Lower lobe of right lung (tissue), 2 donors: Measurements from ENCODE around the gene METTL15. TPM values are rescaled to one million over a fixed set of nuclear protein-coding genes. Genes with fewer than 3 reads are reported as not detected.
"Not testable (repeated sequence)": the region's sequence is repeated elsewhere in the genome, so short reads cannot be mapped to it uniquely, and the experiment has no call there.

Experiments
- ATAC-seq, 2 donors: fragments of 200-7000 bp; cut with Tn5 transposase; one replicate each; pipeline ENCODE4 v1.9.1; 2020 to 2022; ENCODE audit warnings: mild to moderate bottlenecking in 2 of 2, moderate library complexity in 2 of 2
- DNase-seq: peaks from one replicate; pipeline ENCODE4 v3.0.0-alpha.2; 2020
- H3K27ac ChIP-seq: fragments of 200-600 bp; one replicate; pipeline ENCODE4 v1.8.0; 2022
- H3K27me3 ChIP-seq: fragments of 200-600 bp; one replicate; pipeline ENCODE4 v1.8.0; 2022; ENCODE audit warnings: low read depth
- H3K36me3 ChIP-seq: fragments of 200-600 bp; one replicate; pipeline ENCODE4 v1.8.0; 2022; ENCODE audit warnings: mild to moderate bottlenecking
- H3K4me1 ChIP-seq: fragments of 200-600 bp; one replicate; pipeline ENCODE4 v1.8.0; 2022
- H3K4me3 ChIP-seq: fragments of 200-600 bp; one replicate; pipeline ENCODE4 v1.8.0; 2022; ENCODE audit warnings: mild to moderate bottlenecking
- H3K9me3 ChIP-seq: fragments of 200-600 bp; one replicate; pipeline ENCODE4 v1.8.0; 2022
- intact Hi-C: fragments of 100-400 bp; cut with DNase I; formaldehyde crosslinking; loops from one replicate; pipeline ENCODE4 v1.11.0; 2022
- total RNA-seq: library from RNA; stranded (reverse); fragmentation: NEBNext Ultra II Directional; extraction: Animal tissue kit (Norgen Biotek cat#: 25700); gene quantifications from one replicate; pipeline ENCODE4 v1.2.1, GENCODE V29; 2021
- TF ChIP-seq, protein P1 (sequence below): fragments of 200-600 bp; IDR thresholded peaks from one replicate; pipeline ENCODE4 v1.8.0; 2022; ENCODE audit warnings: antibody characterized with exemption, mild to moderate bottlenecking
- donor health status: DM: no; HTN: yes; CAD: no; lungs with severe emphysema.

The METTL15 gene
- total RNA-seq, 1 donor from 2014 or later = 15.2 TPM

GRCh38 chr11:28086569-28086968 lies 21.6 kb upstream of the METTL15 start:
- Histone ChIP-seq H3K9me3 (no peaks in the 10 kb centered on the region), H3K36me3 (no peaks in the 10 kb centered on the region), H3K27me3 (no peaks in the 10 kb centered on the region), H3K27ac (no peak overlapping the region), H3K4me3 (no peak overlapping the region), H3K4me1 (no peaks in the 10 kb centered on the region)
- DNase-seq (no peak), ATAC-seq (no peak)
- intact Hi-C loops = no loop called here
- TF ChIP-seq, protein P1, sequence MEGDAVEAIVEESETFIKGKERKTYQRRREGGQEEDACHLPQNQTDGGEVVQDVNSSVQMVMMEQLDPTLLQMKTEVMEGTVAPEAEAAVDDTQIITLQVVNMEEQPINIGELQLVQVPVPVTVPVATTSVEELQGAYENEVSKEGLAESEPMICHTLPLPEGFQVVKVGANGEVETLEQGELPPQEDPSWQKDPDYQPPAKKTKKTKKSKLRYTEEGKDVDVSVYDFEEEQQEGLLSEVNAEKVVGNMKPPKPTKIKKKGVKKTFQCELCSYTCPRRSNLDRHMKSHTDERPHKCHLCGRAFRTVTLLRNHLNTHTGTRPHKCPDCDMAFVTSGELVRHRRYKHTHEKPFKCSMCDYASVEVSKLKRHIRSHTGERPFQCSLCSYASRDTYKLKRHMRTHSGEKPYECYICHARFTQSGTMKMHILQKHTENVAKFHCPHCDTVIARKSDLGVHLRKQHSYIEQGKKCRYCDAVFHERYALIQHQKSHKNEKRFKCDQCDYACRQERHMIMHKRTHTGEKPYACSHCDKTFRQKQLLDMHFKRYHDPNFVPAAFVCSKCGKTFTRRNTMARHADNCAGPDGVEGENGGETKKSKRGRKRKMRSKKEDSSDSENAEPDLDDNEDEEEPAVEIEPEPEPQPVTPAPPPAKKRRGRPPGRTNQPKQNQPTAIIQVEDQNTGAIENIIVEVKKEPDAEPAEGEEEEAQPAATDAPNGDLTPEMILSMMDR = no peak

GRCh38 chr11:28087192-28087591 lies 21.0 kb upstream of the METTL15 start:
- DNase-seq, H3K4me3 ChIP-seq, H3K9me3 ChIP-seq, ATAC-seq, intact Hi-C loops, H3K4me1 ChIP-seq, H3K27me3 ChIP-seq, H3K27ac ChIP-seq, H3K36me3 ChIP-seq: not testable (repeated sequence)

GRCh38 chr11:28087693-28088092 lies 20.5 kb upstream of the METTL15 start:
- H3K27ac ChIP-seq, H3K4me1 ChIP-seq, H3K4me3 ChIP-seq, ATAC-seq, H3K36me3 ChIP-seq, H3K27me3 ChIP-seq, H3K9me3 ChIP-seq, DNase-seq, intact Hi-C loops: not testable (repeated sequence)

DNA sequence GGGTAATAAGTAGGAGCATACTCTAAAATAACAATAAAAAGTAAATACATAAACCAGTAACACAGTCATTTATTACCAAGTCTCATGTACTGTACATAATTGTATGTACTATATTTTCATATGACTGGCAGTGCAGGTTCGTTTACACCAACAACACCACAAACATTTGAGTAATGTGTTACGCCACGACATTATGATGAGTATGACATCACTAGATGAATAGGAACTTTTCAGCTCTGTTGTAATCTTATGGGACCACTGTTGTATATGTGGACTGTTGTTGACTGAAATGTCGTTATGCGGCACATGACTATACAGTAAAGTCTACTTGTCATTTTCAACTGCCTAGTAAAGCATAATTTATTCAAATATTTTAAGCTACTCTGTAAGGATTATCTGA lies 18.8 kb upstream of the METTL15 start:
- Histone ChIP-seq H3K9me3 (no peaks in the 10 kb centered on the region), H3K4me1 (no peaks in the 10 kb centered on the region), H3K27ac (no peak overlapping the region), H3K4me3 (no peak overlapping the region), H3K27me3 (no peaks in the 10 kb centered on the region), H3K36me3 (no peaks in the 10 kb centered on the region)
- ATAC-seq (no peak), DNase-seq (no peak)
- intact Hi-C loops = no loop called here
- TF ChIP-seq, protein P1 = no peak

- Histone ChIP-seq H3K36me3 (no peaks in the 10 kb centered on the region), H3K9me3 (no peaks in the 10 kb centered on the region), H3K4me3 (no peak overlapping the region), H3K27me3 (no peaks in the 10 kb centered on the region), H3K4me1 (no peaks in the 10 kb centered on the region), H3K27ac (no peak overlapping the region)
- DNase-seq (no peak), ATAC-seq (no peak)
- intact Hi-C loops = no loop called here
- TF ChIP-seq, protein P1 = no peak
Measured at GRCh38 chr11:28090052-28090749, 18.0 kb upstream of the METTL15 start.

DNA sequence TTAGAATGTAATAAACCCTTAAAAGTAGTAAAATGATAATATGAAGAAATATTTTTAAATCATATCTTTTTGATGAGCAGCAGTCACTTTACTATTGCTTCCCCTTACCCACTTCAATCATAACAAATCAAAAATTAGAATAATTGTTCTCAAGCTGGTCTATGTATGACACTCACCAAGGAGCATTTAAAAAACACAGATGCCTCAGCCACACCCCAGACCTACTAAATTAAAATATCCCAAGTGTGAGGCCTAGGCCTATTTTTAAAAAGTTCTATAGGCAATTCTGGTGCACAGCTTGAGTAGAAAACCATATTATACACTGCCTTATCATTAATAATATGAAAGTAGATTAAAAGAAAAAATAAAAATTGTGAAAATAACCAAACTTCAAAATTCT lies 15.4 kb upstream of the METTL15 start:
- ATAC-seq = no peak
- no peaks in the 10 kb centered on the region for H3K9me3 ChIP-seq
- intact Hi-C loops = no loop called here

More for the DNA sequence above, 15.4 kb upstream of the METTL15 start:
- Histone ChIP-seq H3K4me3 (no peak overlapping the region), H3K27ac (no peak overlapping the region), H3K36me3 (no peaks in the 10 kb centered on the region), H3K4me1 (no peaks in the 10 kb centered on the region), H3K27me3 (no peaks in the 10 kb centered on the region)
- no peak for DNase-seq
- TF ChIP-seq, protein P1 = no peak
